DND-41 (cell line): ENCODE measurements around the gene GYS1.

ENCODE experiments used
- CTCF ChIP-seq: IDR thresholded peaks from 2 replicates; pipeline ENCODE4 v1.5.1; 2012; ENCODE audit warnings: borderline replicate concordance, low read length, moderate library complexity, mild to moderate bottlenecking; ENCODE audit not compliant: poor library complexity, severe bottlenecking; ENCODE audit errors: extremely low read depth
- EZH2 ChIP-seq: IDR thresholded peaks from 3 replicates; pipeline ENCODE4 v1.6.1; 2012; ENCODE audit warnings: borderline replicate concordance, low read depth, mild to moderate bottlenecking, moderate library complexity, low read length, inconsistent platforms; ENCODE audit not compliant: severe bottlenecking

- no peak for TF ChIP-seq CTCF
- TF ChIP-seq EZH2, result no peak
These were observed 25.5 kb downstream of the GYS1 start for GRCh38 chr19:48967346-48968178.
